Measurements from ENCODE around the gene BICD1. TPM values are rescaled to one million over a fixed set of nuclear protein-coding genes. Genes with fewer than 3 reads are reported as not detected.

Gene BICD1
- total and polyA plus RNA-seq, 2 of the 13 experiments (the other 11 are each of a cell fraction or from before 2014, with no cell fraction given) = 4.5 to 5.2 TPM

GRCh38 chr12:32399370-32400113, 292.9 kb downstream of the BICD1 start, which contains the start of gene FGD4:
Gene FGD4, plus strand, starts transcription at chr12:32399558.
- peak within 1 kb of the TSS; percentile 51; the same call in 1 of the 2 replicates for H3K9ac ChIP-seq (ENCODE audit: insufficient read depth, low read depth, low read length)
- no peaks in the 10 kb centered on the region for H3K9me3 ChIP-seq (ENCODE audit: low read length)
- intact Hi-C loops (cut with micrococcal nuclease; ENCODE audit: unreplicated experiment) = loop anchor here (2.0 to 10.0 kb wide), 3 partner anchors 19 to 275 kb away; partner anchors contain the start of gene DNM1L
- ATAC-seq (peak; percentile 93), DNase-seq (ENCODE audit: low spot score) (peak; percentile 69), FAIRE-seq (no peak)
- under 1% methylated on average over 25 of the region's 82 CpGs for WGBS (ENCODE audit: low lambda C conversion rate)
- no TSS peak for BruUV-seq (replicated peaks)
- H3K36me3 ChIP-seq (replicated peaks in 1 of 2; ENCODE audit: control insufficient read depth in 1 of 2, insufficient read depth in 2 of 2, low read length in 2 of 2) = no peaks in the 10 kb centered on the region
- no peak within 1 kb of the TSS for H3K27ac ChIP-seq (ENCODE audit: extremely low read length, insufficient read depth, low read length)
- no peaks in the 10 kb centered on the region for H3K79me2 ChIP-seq (ENCODE audit: insufficient read depth, low read length)
- H3K4me3 ChIP-seq (replicated peaks in 1 of 3; ENCODE audit: insufficient read depth in 1 of 3, low read depth in 2 of 3, low read length in 3 of 3) = peak within 1 kb of the TSS; percentile 86 to 92 (median 87)
- in situ Hi-C loops (cut with HindIII; ENCODE audit: extremely low pct_ligation_motif_present, low pct_unique_long_range_greater_than_20kb) = no loop called here
- H2AFZ ChIP-seq (ENCODE audit: low read length) = peak within 1 kb of the TSS; percentile 33
- ChIA-PET POLR2A (interaction anchor here (1.5 kb wide), 2 partner anchors 9 to 356 kb away, joined by 4 to 7 read pairs; partner anchors contain the start of gene YARS2), CTCF (ENCODE audit: low intra/inter-chr PET ratio, low total read pairs) (no interaction called here)
- H3K27me3 ChIP-seq (ENCODE audit: control insufficient read depth in 1 of 2, insufficient read depth in 2 of 2, low read length in 2 of 2) = peaks cover 0 to 8% of the 10 kb centered on the region in 2 experiments; a peak in 1 of 5 replicates
- peaks cover 23% of the 10 kb centered on the region for H3K4me1 ChIP-seq (ENCODE audit: insufficient read depth, low read length)
- peak within 1 kb of the TSS; percentile 99 for H3K4me2 ChIP-seq (ENCODE audit: low read depth, low read length)
- no peaks in the 10 kb centered on the region for H4K20me1 ChIP-seq (ENCODE audit: insufficient read depth, low read length)
- TF ChIP-seq HDAC1 (CRISPR knock-in tag; IDR thresholded peaks at IDR 0.05) (peak; percentile 69), ZNF225 (CRISPR knock-in tag; IDR thresholded peaks at IDR 0.05) (peak; percentile 32; the same call in 1 of the 2 replicates), REPIN1 (CRISPR knock-in tag; IDR thresholded peaks at IDR 0.05; ENCODE audit: borderline replicate concordance, low read depth) (peak; percentile 69; the same call in 1 of the 2 replicates), ZNF558 (CRISPR knock-in tag; IDR thresholded peaks at IDR 0.05; ENCODE audit: borderline replicate concordance) (no peak; the same call in 1 of the 2 replicates), ZNF784 (CRISPR knock-in tag; IDR thresholded peaks at IDR 0.05; ENCODE audit: borderline replicate concordance) (no peak), CBX5 (CRISPR knock-in tag; IDR thresholded peaks at IDR 0.05; ENCODE audit: borderline replicate concordance) (peak; percentile 16; the same call in 1 of the 2 replicates), CC2D1A (CRISPR knock-in tag; IDR thresholded peaks at IDR 0.05) (no peak), SMC3 (IDR thresholded peaks at IDR 0.05; ENCODE audit: low read length) (no peak), ZNF563 (CRISPR knock-in tag; IDR thresholded peaks at IDR 0.05) (peak; percentile 57; the same call in 1 of the 2 replicates), RBM39 (IDR thresholded peaks at IDR 0.05; ENCODE audit: low read depth, low read length, poor library complexity, severe bottlenecking) (no peak), ZNF674 (CRISPR knock-in tag; IDR thresholded peaks at IDR 0.05; ENCODE audit: low read depth) (no peak), TERF1 (CRISPR knock-in tag; IDR thresholded peaks at IDR 0.05) (no peak), ZBTB37 (CRISPR knock-in tag; IDR thresholded peaks at IDR 0.05) (no peak), KLF13 (CRISPR knock-in tag; IDR thresholded peaks at IDR 0.05) (no peak), CBX2 (IDR thresholded peaks at IDR 0.05; ENCODE audit: low read depth, low read length) (no peak), CBX2 (CRISPR knock-in tag; IDR thresholded peaks at IDR 0.05; ENCODE audit: low read depth) (no peak), ZFP62 (CRISPR knock-in tag; IDR thresholded peaks at IDR 0.05) (no peak), GLMP (CRISPR knock-in tag; IDR thresholded peaks at IDR 0.05; ENCODE audit: borderline replicate concordance) (no peak), ARNT2 (CRISPR knock-in tag; IDR thresholded peaks at IDR 0.05; ENCODE audit: low read depth) (peak; percentile 80), HMGA1 (CRISPR knock-in tag; conservative IDR thresholded peaks at IDR 0.05) (no peak)

Measured in HepG2 (cell line).